A549 (cell line): ENCODE results near the gene ODAD4.

ENCODE experiments used
- CTCF ChIP-seq: fragments of >200 bp; sonication (Bioruptor Twin); formaldehyde crosslinking; IDR thresholded peaks from 3 replicates; pipeline ENCODE4 v1.5.1; 2016
- EHMT2 ChIP-seq: fragments of 200-600 bp; sonication (generic); IDR thresholded peaks from 2 replicates; pipeline ENCODE4 v1.6.1; 2016; ENCODE audit warnings: antibody characterized with exemption, low read depth, mild to moderate bottlenecking, moderate library complexity
- JUN ChIP-seq, 2 experiments: fragments of >200 bp; sonication (Bioruptor Twin); formaldehyde crosslinking; IDR thresholded peaks; 2 replicates in 1 of 2; 3 replicates in 1 of 2; pipeline ENCODE4 v1.6.1; 2016 to 2017
- MAFK ChIP-seq: fragments of 450-650 bp; IDR thresholded peaks from 2 replicates; pipeline ENCODE4 v1.6.1; 2014; ENCODE audit not compliant: partially characterized antibody
- POLR2A ChIP-seq: IDR thresholded peaks from 2 replicates; pipeline ENCODE4 v1.6.1; 2012; ENCODE audit warnings: mild to moderate bottlenecking, low read length
- POLR2AphosphoS2 ChIP-seq: conservative IDR thresholded peaks from 2 replicates; pipeline ENCODE4 v1.6.1; 2012; ENCODE audit warnings: low read length, improper control_type of control experiment, inconsistent platforms
- RAD21 ChIP-seq, 2 experiments: fragments of >200 bp in 1 of 2; sonication (Bioruptor Twin) in 1 of 2; formaldehyde crosslinking in 1 of 2; IDR thresholded peaks in 1 of 2; conservative IDR thresholded peaks in 1 of 2; 2 replicates in 1 of 2; 3 replicates in 1 of 2; pipeline ENCODE4 v1.6.1; 2012 to 2018; ENCODE audit warnings: inconsistent platforms in 1 of 2
- REST ChIP-seq: fragments of 200-600 bp; sonication (generic); IDR thresholded peaks from 2 replicates; pipeline ENCODE4 v1.6.1; 2016; ENCODE audit warnings: antibody characterized with exemption, mild to moderate bottlenecking, moderate library complexity
- TF ChIP-seq, protein P1 (sequence below): fragments of 250-450 bp; sonication (Bioruptor Pico); IDR thresholded peaks from 2 replicates; pipeline ENCODE4 v1.5.0; 2021; ENCODE audit warnings: mild to moderate bottlenecking, moderate library complexity, borderline replicate concordance
- TF ChIP-seq, protein P2 (sequence below): IDR thresholded peaks from 2 replicates; pipeline ENCODE4 v1.6.1; 2012; ENCODE audit warnings: low read depth, borderline replicate concordance
- TF ChIP-seq, protein P3 (sequence below): fragments of >200 bp; sonication (Bioruptor Twin); formaldehyde crosslinking; IDR thresholded peaks from 3 replicates; pipeline ENCODE4 v1.6.1; 2016

GRCh38 chr17:41909088-41909487 is 21.3 kb upstream of the ODAD4 start:
- TF ChIP-seq POLR2A = no peak
- TF ChIP-seq, protein P1, sequence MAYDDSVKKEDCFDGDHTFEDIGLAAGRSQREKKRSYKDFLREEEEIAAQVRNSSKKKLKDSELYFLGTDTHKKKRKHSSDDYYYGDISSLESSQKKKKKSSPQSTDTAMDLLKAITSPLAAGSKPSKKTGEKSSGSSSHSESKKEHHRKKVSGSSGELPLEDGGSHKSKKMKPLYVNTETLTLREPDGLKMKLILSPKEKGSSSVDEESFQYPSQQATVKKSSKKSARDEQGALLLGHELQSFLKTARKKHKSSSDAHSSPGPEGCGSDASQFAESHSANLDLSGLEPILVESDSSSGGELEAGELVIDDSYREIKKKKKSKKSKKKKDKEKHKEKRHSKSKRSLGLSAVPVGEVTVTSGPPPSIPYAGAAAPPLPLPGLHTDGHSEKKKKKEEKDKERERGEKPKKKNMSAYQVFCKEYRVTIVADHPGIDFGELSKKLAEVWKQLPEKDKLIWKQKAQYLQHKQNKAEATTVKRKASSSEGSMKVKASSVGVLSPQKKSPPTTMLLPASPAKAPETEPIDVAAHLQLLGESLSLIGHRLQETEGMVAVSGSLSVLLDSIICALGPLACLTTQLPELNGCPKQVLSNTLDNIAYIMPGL = no peak
- TF ChIP-seq, protein P2, sequence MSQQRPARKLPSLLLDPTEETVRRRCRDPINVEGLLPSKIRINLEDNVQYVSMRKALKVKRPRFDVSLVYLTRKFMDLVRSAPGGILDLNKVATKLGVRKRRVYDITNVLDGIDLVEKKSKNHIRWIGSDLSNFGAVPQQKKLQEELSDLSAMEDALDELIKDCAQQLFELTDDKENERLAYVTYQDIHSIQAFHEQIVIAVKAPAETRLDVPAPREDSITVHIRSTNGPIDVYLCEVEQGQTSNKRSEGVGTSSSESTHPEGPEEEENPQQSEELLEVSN = no peak
- no peak for TF ChIP-seq POLR2AphosphoS2
- no peak for TF ChIP-seq EHMT2
- TF ChIP-seq CTCF = no peak
- no peak for TF ChIP-seq REST
- TF ChIP-seq, protein P3, sequence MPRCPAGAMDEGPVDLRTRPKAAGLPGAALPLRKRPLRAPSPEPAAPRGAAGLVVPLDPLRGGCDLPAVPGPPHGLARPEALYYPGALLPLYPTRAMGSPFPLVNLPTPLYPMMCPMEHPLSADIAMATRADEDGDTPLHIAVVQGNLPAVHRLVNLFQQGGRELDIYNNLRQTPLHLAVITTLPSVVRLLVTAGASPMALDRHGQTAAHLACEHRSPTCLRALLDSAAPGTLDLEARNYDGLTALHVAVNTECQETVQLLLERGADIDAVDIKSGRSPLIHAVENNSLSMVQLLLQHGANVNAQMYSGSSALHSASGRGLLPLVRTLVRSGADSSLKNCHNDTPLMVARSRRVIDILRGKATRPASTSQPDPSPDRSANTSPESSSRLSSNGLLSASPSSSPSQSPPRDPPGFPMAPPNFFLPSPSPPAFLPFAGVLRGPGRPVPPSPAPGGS = no peak; the same call in 2 of the 3 replicates
- no peak for TF ChIP-seq RAD21 (conservative IDR thresholded peaks at IDR 0.05 in 1 of 2, IDR thresholded peaks at IDR 0.05 in 1 of 2)
- no peak for TF ChIP-seq JUN (IDR thresholded peaks at IDR 0.05)
- TF ChIP-seq MAFK = no peak
